ENCODE results near the gene TMEM218.

- TF ChIP-seq GATA3 (IDR thresholded peaks at IDR 0.05; ENCODE audit: low read depth, low read length) (no peak), GATA2 (IDR thresholded peaks at IDR 0.05; ENCODE audit: low read depth, low read length) (no peak)
Measured at GRCh38 chr11:125069008-125069407, 42.4 kb downstream of the TMEM218 start.

Data from SH-SY5Y (cell line).